IMR-90 (cell line): ENCODE results near the gene SCTR.

Experiments used
- POLR2A ChIP-seq: IDR thresholded peaks from 2 replicates; pipeline ENCODE4 v1.6.1; 2012; ENCODE audit warnings: mild to moderate bottlenecking, low read depth, low read length
- TF ChIP-seq, protein P1 (sequence below): conservative IDR thresholded peaks from 2 replicates; pipeline ENCODE4 v1.5.1; 2012; ENCODE audit warnings: mild to moderate bottlenecking, low read depth, low read length, improper control_type of control experiment

DNA sequence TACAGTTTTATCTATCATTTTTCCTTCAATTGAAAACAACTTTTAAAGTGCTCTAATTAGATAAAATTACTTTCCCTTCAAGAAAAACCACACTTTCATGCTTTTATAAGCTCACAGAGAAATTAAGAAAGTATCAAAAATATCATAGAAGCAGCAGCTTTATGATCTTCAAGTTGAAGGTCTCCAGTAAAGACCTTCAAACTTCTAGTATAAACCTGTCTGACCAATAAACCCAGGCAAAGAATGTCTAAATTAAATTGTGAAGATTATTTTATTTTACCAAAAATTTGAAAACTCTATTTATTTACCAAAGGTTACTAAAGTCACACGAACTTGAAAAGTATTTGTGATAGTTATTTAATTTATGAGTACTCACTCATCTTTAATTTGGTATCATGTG lies 9.3 kb upstream of the SCTR start:
- TF ChIP-seq, protein P1, sequence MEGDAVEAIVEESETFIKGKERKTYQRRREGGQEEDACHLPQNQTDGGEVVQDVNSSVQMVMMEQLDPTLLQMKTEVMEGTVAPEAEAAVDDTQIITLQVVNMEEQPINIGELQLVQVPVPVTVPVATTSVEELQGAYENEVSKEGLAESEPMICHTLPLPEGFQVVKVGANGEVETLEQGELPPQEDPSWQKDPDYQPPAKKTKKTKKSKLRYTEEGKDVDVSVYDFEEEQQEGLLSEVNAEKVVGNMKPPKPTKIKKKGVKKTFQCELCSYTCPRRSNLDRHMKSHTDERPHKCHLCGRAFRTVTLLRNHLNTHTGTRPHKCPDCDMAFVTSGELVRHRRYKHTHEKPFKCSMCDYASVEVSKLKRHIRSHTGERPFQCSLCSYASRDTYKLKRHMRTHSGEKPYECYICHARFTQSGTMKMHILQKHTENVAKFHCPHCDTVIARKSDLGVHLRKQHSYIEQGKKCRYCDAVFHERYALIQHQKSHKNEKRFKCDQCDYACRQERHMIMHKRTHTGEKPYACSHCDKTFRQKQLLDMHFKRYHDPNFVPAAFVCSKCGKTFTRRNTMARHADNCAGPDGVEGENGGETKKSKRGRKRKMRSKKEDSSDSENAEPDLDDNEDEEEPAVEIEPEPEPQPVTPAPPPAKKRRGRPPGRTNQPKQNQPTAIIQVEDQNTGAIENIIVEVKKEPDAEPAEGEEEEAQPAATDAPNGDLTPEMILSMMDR, result no peak
- no peak for TF ChIP-seq POLR2A
